Coronary artery (tissue), 2 donors: ENCODE measurements around the gene HES1.

ENCODE experiments used
- DNase-seq: peaks from one replicate; pipeline ENCODE4 v3.0.0-alpha.2; 2017; ENCODE audit warnings: low spot score
- H3K27ac ChIP-seq, 2 donors: fragments of 200-600 bp; sonication (generic); one replicate each; pipeline ENCODE4 v1.5.1; 2016 to 2019
- H3K4me3 ChIP-seq: fragments of 200-600 bp; sonication (generic); 2 replicates; pipeline ENCODE4 v1.5.1; 2016; ENCODE audit warnings: mild to moderate bottlenecking, moderate library complexity
- CTCF ChIP-seq: fragments of 200-600 bp; sonication (generic); IDR thresholded peaks from one replicate; pipeline ENCODE4 v1.5.1; 2019; ENCODE audit warnings: antibody characterized with exemption

HES1 gene

GRCh38 chr3:194158942-194159439 is 23.0 kb downstream of the HES1 start:
- Histone ChIP-seq H3K27ac (no peak overlapping the region), H3K4me3 (no peak overlapping the region)
- DNase-seq, result no peak
- no peak for TF ChIP-seq CTCF

GRCh38 chr3:194160158-194160557 is 24.2 kb downstream of the HES1 start:
- no peak for TF ChIP-seq CTCF
- H3K27ac ChIP-seq, result no peak overlapping the region
- DNase-seq, result no peak

GRCh38 chr3:194161131-194162045 is 25.4 kb downstream of the HES1 start:
- TF ChIP-seq CTCF, result no peak
- no peak for DNase-seq
- no peak overlapping the region for H3K4me3 ChIP-seq
- H3K27ac ChIP-seq, result no peak overlapping the region

More at GRCh38 chr3:194160158-194160557, 24.2 kb downstream of the HES1 start:
- no peak overlapping the region for H3K4me3 ChIP-seq

- Histone ChIP-seq H3K4me3 (no peak overlapping the region), H3K27ac (no peak overlapping the region)
- DNase-seq, result no peak
- no peak for TF ChIP-seq CTCF
Measured at GRCh38 chr3:194162070-194162678, 26.2 kb downstream of the HES1 start.

GRCh38 chr3:194162817-194163584 is 27.1 kb downstream of the HES1 start:
- Histone ChIP-seq H3K4me3 (no peak overlapping the region), H3K27ac (no peak overlapping the region)
- DNase-seq, result no peak
- no peak for TF ChIP-seq CTCF

- no peak for TF ChIP-seq CTCF
- Histone ChIP-seq H3K4me3 (no peak overlapping the region), H3K27ac (no peak overlapping the region)
- no peak for DNase-seq
Measured at GRCh38 chr3:194163697-194164096, 27.7 kb downstream of the HES1 start.
